Gastroesophageal sphincter (tissue), 3 donors: ENCODE results near the gene GMEB1.

Experiments
- CTCF ChIP-seq, 4 experiments: fragments of 200-600 bp in 2 of 4; fragments of 450-650 bp in 2 of 4; sonication (generic) in 1 of 4; IDR thresholded peaks; one replicate each; pipeline ENCODE4 v1.5.1; 2017 to 2019; ENCODE audit warnings: antibody characterized with exemption in 4 of 4, mild to moderate bottlenecking in 2 of 4, moderate library complexity in 2 of 4
- EP300 ChIP-seq: sonication (generic); formaldehyde crosslinking; IDR thresholded peaks from one replicate; pipeline ENCODE4 v1.6.1; 2017; ENCODE audit warnings: antibody characterized with exemption, mild to moderate bottlenecking
- POLR2A ChIP-seq, 2 donors: fragments of 450-650 bp; IDR thresholded peaks; one replicate each; pipeline ENCODE4 v1.6.1; 2017; ENCODE audit warnings: antibody characterized with exemption in 2 of 2, mild to moderate bottlenecking in 2 of 2, moderate library complexity in 1 of 2
- POLR2AphosphoS5 ChIP-seq: sonication (generic); formaldehyde crosslinking; IDR thresholded peaks from one replicate; pipeline ENCODE4 v1.6.1; 2017; ENCODE audit warnings: antibody characterized with exemption

GRCh38 chr1:28751315-28752060 lies 82.9 kb downstream of the GMEB1 start:
- TF ChIP-seq CTCF (IDR thresholded peaks at IDR 0.05) (no peak), POLR2A (IDR thresholded peaks at IDR 0.05) (no peak), POLR2AphosphoS5 (no peak), EP300 (no peak)
